Small intestine (tissue), 7 donors: ENCODE results near the gene CDK5RAP1. TPM values are rescaled to one million over a fixed set of nuclear protein-coding genes. Genes with fewer than 3 reads are reported as not detected.

Experiments used
- DNase-seq, 2 donors: peaks; one replicate each; pipeline versions ENCODE4 v3.0.0 to v3.0.0-alpha.2; 2013
- FAIRE-seq: peaks from 2 replicates; lab custom pipeline; 2012; peaks lifted over from hg19 to GRCh38; lab: Jason Lieb, UNC
- H3K27ac ChIP-seq, 3 donors: one replicate each; pipeline ENCODE4 v1.5.1; 2013; ENCODE audit warnings: low read length in 2 of 3, mild to moderate bottlenecking in 2 of 3, control low read depth in 1 of 3, inconsistent platforms in 1 of 3, low read depth in 1 of 3, moderate library complexity in 1 of 3
- H3K27me3 ChIP-seq, 3 donors: one replicate each; pipeline ENCODE4 v1.6.1; 2013; ENCODE audit warnings: low read length in 3 of 3, inconsistent platforms in 1 of 3; ENCODE audit not compliant: control insufficient read depth in 3 of 3, insufficient read depth in 3 of 3
- H3K36me3 ChIP-seq, 3 donors: one replicate each; pipeline ENCODE4 v1.6.1; 2013; ENCODE audit warnings: low read length in 3 of 3, inconsistent platforms in 1 of 3, low read depth in 1 of 3, mild to moderate bottlenecking in 1 of 3, moderate library complexity in 1 of 3; ENCODE audit not compliant: control insufficient read depth in 3 of 3, insufficient read depth in 2 of 3
- H3K4me1 ChIP-seq, 3 donors: one replicate each; pipeline ENCODE4 v1.6.1; 2013; ENCODE audit warnings: low read length in 2 of 3, inconsistent platforms in 1 of 3, low read depth in 1 of 3, mild to moderate bottlenecking in 1 of 3, moderate library complexity in 1 of 3; ENCODE audit not compliant: control insufficient read depth in 3 of 3, insufficient read depth in 2 of 3
- H3K4me3 ChIP-seq, 3 donors: one replicate each; pipeline ENCODE4 v1.5.1; 2013; ENCODE audit warnings: low read length in 3 of 3, control low read depth in 1 of 3, inconsistent platforms in 1 of 3, low read depth in 1 of 3, mild to moderate bottlenecking in 1 of 3, moderate library complexity in 1 of 3
- H3K9me3 ChIP-seq, 2 donors: one replicate each; pipeline ENCODE4 v1.6.1; 2013; ENCODE audit warnings: low read depth in 1 of 2, low read length in 1 of 2; ENCODE audit not compliant: control insufficient read depth in 2 of 2, insufficient read depth in 1 of 2
- WGBS, 3 donors: extraction: QIAGEN DNeasy Blood & Tissue Kit; methylation state at CpG; one replicate each; pipeline ENCODE4 v1.1.7; 2013; 5-methylcytosine and 5-hydroxymethylcytosine counted together
- polyA plus RNA-seq, 4 donors: library from polyadenylated mRNA; stranded (reverse) in 3 of 4; unstranded in 1 of 4; fragments of 200-250 nt in 3 of 4; fragments of 120-200 nt in 1 of 4; gene quantifications; one replicate each; pipeline versions ENCODE4 v1.2.1 to v1.2.3, GENCODE V29; 2013
- donor health status: healthy with polysubstance abuse.
- donor health status: control.
- donor health status: control.
- donor health status: Bipolar disorder and iron deficiency.
- donor health status: healthy.

Gene CDK5RAP1
- polyA plus RNA-seq, 4 donors = 30.0 to 32.0 (median 30.3) TPM

GRCh38 chr20:33323236-33323635, 78.1 kb downstream of the CDK5RAP1 start:
- peaks cover 0 to 3% (median 2%) of the 10 kb centered on the region in 3 donors for H3K27me3 ChIP-seq
- DNase-seq = no peak
- no peak for FAIRE-seq
- no peaks in the 10 kb centered on the region for H3K9me3 ChIP-seq
- no peak overlapping the region for H3K27ac ChIP-seq
- no peaks in the 10 kb centered on the region for H3K4me1 ChIP-seq
- 37 to 44% (median 39%) methylated on average over 8 of the region's 8 CpGs for WGBS, 3 donors
- H3K36me3 ChIP-seq = no peaks in the 10 kb centered on the region
- no peak overlapping the region for H3K4me3 ChIP-seq

- Histone ChIP-seq H3K4me3 (no peak overlapping the region), H3K27ac (no peak overlapping the region), H3K27me3 (peaks cover 0 to 5% (median 2%) of the 10 kb centered on the region in 3 donors), H3K4me1 (no peaks in the 10 kb centered on the region), H3K36me3 (no peaks in the 10 kb centered on the region), H3K9me3 (no peaks in the 10 kb centered on the region)
- FAIRE-seq = no peak
- 63 to 70% (median 65%) methylated on average over 2 to 3 of the region's 3 CpGs for WGBS, 3 donors
- no peak for DNase-seq
Measured at GRCh38 chr20:33322456-33322855, 78.9 kb downstream of the CDK5RAP1 start.

GRCh38 chr20:33320006-33320405, 81.3 kb downstream of the CDK5RAP1 start:
- Histone ChIP-seq H3K4me3 (no peak overlapping the region), H3K27me3 (peaks cover 0 to 6% (median 2%) of the 10 kb centered on the region in 3 donors), H3K27ac (no peak overlapping the region), H3K4me1 (no peaks in the 10 kb centered on the region), H3K36me3 (no peaks in the 10 kb centered on the region), H3K9me3 (no peaks in the 10 kb centered on the region)
- no peak for DNase-seq
- 62 to 71% (median 63%) methylated on average over 10 of the region's 10 CpGs for WGBS, 3 donors
- FAIRE-seq = no peak

GRCh38 chr20:33318096-33318429, 83.3 kb downstream of the CDK5RAP1 start:
- DNase-seq (no peak), FAIRE-seq (no peak)
- WGBS, 3 donors = 31 to 38% (median 34%) methylated on average over 5 of the region's 5 CpGs
- Histone ChIP-seq H3K4me3 (no peak overlapping the region), H3K27ac (no peak overlapping the region), H3K36me3 (no peaks in the 10 kb centered on the region), H3K27me3 (peaks cover 0 to 6% (median 0%) of the 10 kb centered on the region in 3 donors), H3K9me3 (no peaks in the 10 kb centered on the region), H3K4me1 (no peaks in the 10 kb centered on the region)

- Histone ChIP-seq H3K36me3 (no peaks in the 10 kb centered on the region), H3K4me1 (no peaks in the 10 kb centered on the region), H3K9me3 (no peaks in the 10 kb centered on the region), H3K4me3 (no peak overlapping the region), H3K27ac (no peak overlapping the region), H3K27me3 (peaks cover 0 to 6% (median 0%) of the 10 kb centered on the region in 3 donors)
- DNase-seq = no peak
- no peak for FAIRE-seq
- 80 to 87% (median 83%) methylated on average over 14 of the region's 14 CpGs for whole genome bisulfite sequencing, 3 donors
Measured at GRCh38 chr20:33317424-33318095, 83.8 kb downstream of the CDK5RAP1 start.

- DNase-seq (no peak), FAIRE-seq (no peak)
- peaks cover 0 to 6% (median 0%) of the 10 kb centered on the region in 3 donors for H3K27me3 ChIP-seq
- 76 to 86% (median 84%) methylated on average over 2 to 3 of the region's 3 CpGs for WGBS, 3 donors
- no peak overlapping the region for H3K4me3 ChIP-seq
- H3K36me3 ChIP-seq = no peaks in the 10 kb centered on the region
- H3K9me3 ChIP-seq = no peaks in the 10 kb centered on the region
- H3K27ac ChIP-seq = no peak overlapping the region
- no peaks in the 10 kb centered on the region for H3K4me1 ChIP-seq
Measured at GRCh38 chr20:33316958-33317357, 84.4 kb downstream of the CDK5RAP1 start.

- no peak overlapping the region for H3K4me3 ChIP-seq
- H3K9me3 ChIP-seq = no peaks in the 10 kb centered on the region
- H3K36me3 ChIP-seq = no peaks in the 10 kb centered on the region
- WGBS, 3 donors = 61 to 69% (median 63%) methylated on average over 5 of the region's 5 CpGs
- DNase-seq (no peak), FAIRE-seq (no peak)
- H3K4me1 ChIP-seq = no peaks in the 10 kb centered on the region
- no peak overlapping the region for H3K27ac ChIP-seq
- H3K27me3 ChIP-seq = peaks cover 0 to 6% (median 0%) of the 10 kb centered on the region in 3 donors
Measured at GRCh38 chr20:33316343-33316742, 85.0 kb downstream of the CDK5RAP1 start.

- H3K9me3 ChIP-seq = no peaks in the 10 kb centered on the region
- H3K36me3 ChIP-seq = no peaks in the 10 kb centered on the region
- FAIRE-seq (no peak), DNase-seq (no peak)
- no peak overlapping the region for H3K4me3 ChIP-seq
- no peak overlapping the region for H3K27ac ChIP-seq
- H3K27me3 ChIP-seq = peaks cover 0 to 3% (median 0%) of the 10 kb centered on the region in 3 donors
- WGBS, 3 donors = 61 to 77% (median 64%) methylated on average over 7 of the region's 7 CpGs
- no peaks in the 10 kb centered on the region for H3K4me1 ChIP-seq
Measured at GRCh38 chr20:33313686-33314314, 87.5 kb downstream of the CDK5RAP1 start.
